HL-60 (cell line): ENCODE data around the gene SDK1.

Source experiments
- GABPA ChIP-seq: IDR thresholded peaks from 2 replicates; pipeline ENCODE4 v1.6.1; 2012; ENCODE audit warnings: low read depth
- POLR2AphosphoS5 ChIP-seq: IDR thresholded peaks from 2 replicates; pipeline ENCODE4 v1.6.1; 2012; ENCODE audit warnings: low read depth
- SPI1 ChIP-seq: IDR thresholded peaks from 2 replicates; pipeline ENCODE4 v1.6.1; 2012; ENCODE audit warnings: low read depth, mild to moderate bottlenecking, borderline replicate concordance
- TF ChIP-seq, protein P1 (sequence below): IDR thresholded peaks from one replicate; pipeline ENCODE4 v1.5.1; 2011; ENCODE audit warnings: low read length, control low read depth, inconsistent platforms; ENCODE audit not compliant: insufficient read depth
- TF ChIP-seq, protein P2 (sequence below): IDR thresholded peaks from 2 replicates; pipeline ENCODE4 v1.6.1; 2012; ENCODE audit warnings: low read depth; ENCODE audit not compliant: insufficient replicate concordance

DNA sequence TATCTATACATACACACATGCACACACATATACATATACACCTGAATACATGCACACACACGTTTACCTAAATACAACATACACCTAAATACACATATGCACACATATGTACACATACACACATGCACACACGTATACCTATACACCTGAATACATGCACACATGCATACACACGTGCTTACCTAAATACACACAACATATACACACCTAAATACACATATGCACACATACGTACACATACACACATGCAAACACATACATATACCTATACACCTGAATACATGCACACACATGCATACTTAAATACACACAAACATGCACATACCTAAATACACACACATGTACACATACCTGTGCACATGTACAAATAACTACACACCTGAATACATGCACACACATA, 947.2 kb downstream of the SDK1 start:
- TF ChIP-seq, protein P1, sequence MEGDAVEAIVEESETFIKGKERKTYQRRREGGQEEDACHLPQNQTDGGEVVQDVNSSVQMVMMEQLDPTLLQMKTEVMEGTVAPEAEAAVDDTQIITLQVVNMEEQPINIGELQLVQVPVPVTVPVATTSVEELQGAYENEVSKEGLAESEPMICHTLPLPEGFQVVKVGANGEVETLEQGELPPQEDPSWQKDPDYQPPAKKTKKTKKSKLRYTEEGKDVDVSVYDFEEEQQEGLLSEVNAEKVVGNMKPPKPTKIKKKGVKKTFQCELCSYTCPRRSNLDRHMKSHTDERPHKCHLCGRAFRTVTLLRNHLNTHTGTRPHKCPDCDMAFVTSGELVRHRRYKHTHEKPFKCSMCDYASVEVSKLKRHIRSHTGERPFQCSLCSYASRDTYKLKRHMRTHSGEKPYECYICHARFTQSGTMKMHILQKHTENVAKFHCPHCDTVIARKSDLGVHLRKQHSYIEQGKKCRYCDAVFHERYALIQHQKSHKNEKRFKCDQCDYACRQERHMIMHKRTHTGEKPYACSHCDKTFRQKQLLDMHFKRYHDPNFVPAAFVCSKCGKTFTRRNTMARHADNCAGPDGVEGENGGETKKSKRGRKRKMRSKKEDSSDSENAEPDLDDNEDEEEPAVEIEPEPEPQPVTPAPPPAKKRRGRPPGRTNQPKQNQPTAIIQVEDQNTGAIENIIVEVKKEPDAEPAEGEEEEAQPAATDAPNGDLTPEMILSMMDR: no peak
- TF ChIP-seq POLR2AphosphoS5: no peak
- TF ChIP-seq, protein P2, sequence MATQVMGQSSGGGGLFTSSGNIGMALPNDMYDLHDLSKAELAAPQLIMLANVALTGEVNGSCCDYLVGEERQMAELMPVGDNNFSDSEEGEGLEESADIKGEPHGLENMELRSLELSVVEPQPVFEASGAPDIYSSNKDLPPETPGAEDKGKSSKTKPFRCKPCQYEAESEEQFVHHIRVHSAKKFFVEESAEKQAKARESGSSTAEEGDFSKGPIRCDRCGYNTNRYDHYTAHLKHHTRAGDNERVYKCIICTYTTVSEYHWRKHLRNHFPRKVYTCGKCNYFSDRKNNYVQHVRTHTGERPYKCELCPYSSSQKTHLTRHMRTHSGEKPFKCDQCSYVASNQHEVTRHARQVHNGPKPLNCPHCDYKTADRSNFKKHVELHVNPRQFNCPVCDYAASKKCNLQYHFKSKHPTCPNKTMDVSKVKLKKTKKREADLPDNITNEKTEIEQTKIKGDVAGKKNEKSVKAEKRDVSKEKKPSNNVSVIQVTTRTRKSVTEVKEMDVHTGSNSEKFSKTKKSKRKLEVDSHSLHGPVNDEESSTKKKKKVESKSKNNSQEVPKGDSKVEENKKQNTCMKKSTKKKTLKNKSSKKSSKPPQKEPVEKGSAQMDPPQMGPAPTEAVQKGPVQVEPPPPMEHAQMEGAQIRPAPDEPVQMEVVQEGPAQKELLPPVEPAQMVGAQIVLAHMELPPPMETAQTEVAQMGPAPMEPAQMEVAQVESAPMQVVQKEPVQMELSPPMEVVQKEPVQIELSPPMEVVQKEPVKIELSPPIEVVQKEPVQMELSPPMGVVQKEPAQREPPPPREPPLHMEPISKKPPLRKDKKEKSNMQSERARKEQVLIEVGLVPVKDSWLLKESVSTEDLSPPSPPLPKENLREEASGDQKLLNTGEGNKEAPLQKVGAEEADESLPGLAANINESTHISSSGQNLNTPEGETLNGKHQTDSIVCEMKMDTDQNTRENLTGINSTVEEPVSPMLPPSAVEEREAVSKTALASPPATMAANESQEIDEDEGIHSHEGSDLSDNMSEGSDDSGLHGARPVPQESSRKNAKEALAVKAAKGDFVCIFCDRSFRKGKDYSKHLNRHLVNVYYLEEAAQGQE: no peak
- TF ChIP-seq GABPA: no peak
- TF ChIP-seq SPI1: no peak
